Measurements from ENCODE around the gene TSPAN31. TPM values are rescaled to one million over a fixed set of nuclear protein-coding genes. Genes with fewer than 3 reads are reported as not detected.
A peak's percentile ranks its signal among the peaks of the same experiment; 100 is the strongest.

TSPAN31 gene
- total and polyA plus RNA-seq, 9 of the 15 experiments (the other 6 are each of a cell fraction or from before 2014, with no cell fraction given), result 11.3 to 26.4 (median 14.3) TPM

GRCh38 chr12:57732270-57732669 lies 12.6 kb upstream of the TSPAN31 start:
- 5% methylated on average over 4 of the region's 4 CpGs for WGBS (ENCODE audit: insufficient coverage, low coverage, missing lambda C conversion rate)
- no peak for DNase-seq (ENCODE audit: extremely low read depth in 1 of 4, low spot score in 3 of 4)
- Histone ChIP-seq H4K20me1 (replicated peaks; ENCODE audit: control insufficient read depth, insufficient read depth, low read length) (no peaks in the 10 kb centered on the region; the same call in 1 of the 2 replicates), H3K9me1 (ENCODE audit: control insufficient read depth, insufficient read depth, low read length) (peaks cover 4% of the 10 kb centered on the region), H3K27me3 (ENCODE audit: control insufficient read depth in 2 of 2, insufficient read depth in 2 of 2, low read length in 2 of 2) (peaks cover 35 to 61% of the 10 kb centered on the region in 2 experiments), H3K27ac (ENCODE audit: extremely low read depth, low read depth, low read length) (no peak overlapping the region), H2AFZ (ENCODE audit: low read depth, low read length) (no peak overlapping the region), H3K4me1 (replicated peaks in 1 of 2; ENCODE audit: control insufficient read depth in 2 of 2, insufficient read depth in 2 of 2, low read length in 2 of 2) (peaks cover 9 to 21% of the 10 kb centered on the region in 2 experiments; a peak in 4 of 5 replicates), H3K4me3 (no peak overlapping the region), H3K4me2 (ENCODE audit: insufficient read depth, low read length) (no peak overlapping the region), H3K36me3 (ENCODE audit: control insufficient read depth, insufficient read depth, low read length) (no peaks in the 10 kb centered on the region), H3K9me3 (replicated peaks; ENCODE audit: control insufficient read depth, insufficient read depth, low read depth, low read length) (no peaks in the 10 kb centered on the region), H3K79me2 (ENCODE audit: control insufficient read depth, insufficient read depth, low read length) (no peaks in the 10 kb centered on the region), H3K9ac (ENCODE audit: insufficient read depth in 1 of 2, low read depth in 2 of 2, low read length in 2 of 2) (no peak overlapping the region)
- no peak for ATAC-seq
- POLR2A ChIA-PET, result interaction anchor here (0.6 to 1.5 kb wide), 6 partner anchors 12 to 214 kb away, joined by 3 to 6 read pairs (median 4); partner anchors contain the start of genes CDK4 and TSPAN31
- no peak for TF ChIP-seq ZNF24 (IDR thresholded peaks at IDR 0.05)
- no peak for TF ChIP-seq ZBTB8A (IDR thresholded peaks at IDR 0.05; ENCODE audit: partially characterized antibody)
- peak; percentile 37; the same call in 1 of the 2 replicates for TF ChIP-seq CEBPB (tag; IDR thresholded peaks at IDR 0.05)
- no peak for TF ChIP-seq EWSR1 (IDR thresholded peaks at IDR 0.05; ENCODE audit: borderline replicate concordance, low read depth, partially characterized antibody)
- CTCF ChIA-PET (ENCODE audit: low intra/inter-chr PET ratio), result interaction anchor here (1.8 kb wide), 1 partner anchor 148 kb away, joined by 4 read pairs; no protein-coding TSS in a partner anchor
- no TSS peak for BruUV-seq (replicated peaks)
- in situ Hi-C loops (cut with MboI), result loop anchor here (5.0 kb wide), 1 partner anchor 105 kb away; no protein-coding TSS in a partner anchor
- no peak for FAIRE-seq
- intact Hi-C loops (cut with micrococcal nuclease), result no loop called here

All from K562 (cell line).